Uterus (tissue), 4 donors: ENCODE results near the gene ESYT1. TPM values are rescaled to one million over a fixed set of nuclear protein-coding genes. Genes with fewer than 3 reads are reported as not detected.

ENCODE experiments used
- DNase-seq, 2 donors: peaks; one replicate each; pipeline ENCODE4 v3.0.0-alpha.2; 2019 to 2020
- H3K27ac ChIP-seq, 2 donors: fragments of 200-600 bp; sonication (generic); 1 replicate in 1 of 2; 2 replicates in 1 of 2; pipeline ENCODE4 v1.5.1; 2016 to 2018
- H3K27me3 ChIP-seq, 2 donors: fragments of 200-600 bp; sonication (generic); one replicate each; pipeline ENCODE4 v1.5.1; 2018 to 2019; ENCODE audit warnings: control low read depth in 1 of 2
- H3K36me3 ChIP-seq, 2 donors: fragments of 200-600 bp; sonication (generic); one replicate each; pipeline ENCODE4 v1.5.1; 2019; ENCODE audit warnings: control low read depth in 1 of 2
- H3K4me1 ChIP-seq, 2 donors: fragments of 200-600 bp; sonication (generic); one replicate each; pipeline ENCODE4 v1.5.1; 2018 to 2019; ENCODE audit warnings: control low read depth in 1 of 2
- H3K4me3 ChIP-seq, 2 donors: fragments of 200-600 bp; sonication (generic); 1 replicate in 1 of 2; 2 replicates in 1 of 2; pipeline ENCODE4 v1.5.1; 2018 to 2019; ENCODE audit warnings: mild to moderate bottlenecking in 1 of 2
- H3K9me3 ChIP-seq, 2 donors: fragments of 200-600 bp; sonication (generic); one replicate each; pipeline ENCODE4 v1.5.1; 2019; ENCODE audit warnings: control low read depth in 1 of 2
- POLR2A ChIP-seq, 2 donors: fragments of 450-650 bp; IDR thresholded peaks; one replicate each; pipeline ENCODE4 v1.6.1; 2016; ENCODE audit warnings: antibody characterized with exemption in 2 of 2, mild to moderate bottlenecking in 1 of 2, moderate library complexity in 1 of 2
- intact Hi-C: fragments of 100-400 bp; cut with DNase I; formaldehyde crosslinking; loops from one replicate; pipeline ENCODE4 v1.15.1; 2023; ENCODE audit warnings: low total_unique reads
- total RNA-seq, 4 donors: library from RNA; depleted of rRNA in 3 of 4; stranded (reverse); fragments of >200 nt in 3 of 4; gene quantifications; one replicate each; pipeline versions ENCODE4 v1.1.0 to v1.2.4, GENCODE V29; 2014 to 2023
- TF ChIP-seq, protein P1 (sequence below), 4 experiments: fragments of 200-600 bp in 2 of 4; fragments of 450-650 bp in 2 of 4; sonication (generic) in 2 of 4; IDR thresholded peaks; one replicate each; pipeline ENCODE4 v1.5.1; 2016 to 2019; ENCODE audit warnings: antibody characterized with exemption in 4 of 4, mild to moderate bottlenecking in 2 of 4, moderate library complexity in 1 of 4
- donor health status: DM: yes; HTN: yes; CAD: no.

The ESYT1 gene
- total RNA-seq, 4 donors from 2014 or later: 98.4 to 203 (median 134) TPM

DNA sequence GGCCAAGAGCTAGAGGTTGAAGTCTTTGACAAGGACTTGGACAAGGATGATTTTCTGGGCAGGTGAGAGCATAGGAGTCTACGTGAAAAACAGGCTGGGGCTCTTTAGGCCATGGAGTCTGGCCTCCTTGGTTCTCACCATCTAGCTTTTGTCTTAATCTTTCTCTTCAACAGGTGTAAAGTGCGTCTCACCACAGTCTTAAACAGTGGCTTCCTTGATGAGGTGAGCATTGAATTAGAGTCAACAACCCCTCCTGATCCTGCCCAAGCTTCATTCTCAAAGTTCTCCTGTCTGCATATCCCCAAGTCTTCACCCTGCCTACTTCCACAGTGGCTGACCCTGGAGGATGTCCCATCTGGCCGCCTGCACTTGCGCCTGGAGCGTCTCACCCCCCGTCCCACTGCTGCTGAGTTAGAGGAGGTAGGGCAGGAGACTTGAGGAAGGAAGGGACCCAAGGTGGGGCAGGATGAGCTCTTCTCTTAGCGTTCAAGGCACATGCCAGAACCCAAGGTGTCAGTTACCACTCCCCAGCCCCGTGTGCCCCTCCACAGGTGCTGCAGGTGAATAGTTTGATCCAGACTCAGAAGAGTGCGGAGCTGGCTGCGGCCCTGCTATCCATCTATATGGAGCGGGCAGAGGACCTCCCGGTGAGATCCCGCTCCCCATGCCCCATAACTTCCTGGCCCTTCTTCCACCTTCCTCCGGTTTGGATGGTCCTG, 9.9 kb downstream of the ESYT1 start:
- Histone ChIP-seq H3K9me3 (no peaks in the 10 kb centered on the region), H3K4me1 (no peaks in the 10 kb centered on the region), H3K4me3 (no peak overlapping the region), H3K27me3 (no peaks in the 10 kb centered on the region), H3K36me3 (no peaks in the 10 kb centered on the region), H3K27ac (no peak overlapping the region)
- no peak for DNase-seq
- TF ChIP-seq, protein P1, sequence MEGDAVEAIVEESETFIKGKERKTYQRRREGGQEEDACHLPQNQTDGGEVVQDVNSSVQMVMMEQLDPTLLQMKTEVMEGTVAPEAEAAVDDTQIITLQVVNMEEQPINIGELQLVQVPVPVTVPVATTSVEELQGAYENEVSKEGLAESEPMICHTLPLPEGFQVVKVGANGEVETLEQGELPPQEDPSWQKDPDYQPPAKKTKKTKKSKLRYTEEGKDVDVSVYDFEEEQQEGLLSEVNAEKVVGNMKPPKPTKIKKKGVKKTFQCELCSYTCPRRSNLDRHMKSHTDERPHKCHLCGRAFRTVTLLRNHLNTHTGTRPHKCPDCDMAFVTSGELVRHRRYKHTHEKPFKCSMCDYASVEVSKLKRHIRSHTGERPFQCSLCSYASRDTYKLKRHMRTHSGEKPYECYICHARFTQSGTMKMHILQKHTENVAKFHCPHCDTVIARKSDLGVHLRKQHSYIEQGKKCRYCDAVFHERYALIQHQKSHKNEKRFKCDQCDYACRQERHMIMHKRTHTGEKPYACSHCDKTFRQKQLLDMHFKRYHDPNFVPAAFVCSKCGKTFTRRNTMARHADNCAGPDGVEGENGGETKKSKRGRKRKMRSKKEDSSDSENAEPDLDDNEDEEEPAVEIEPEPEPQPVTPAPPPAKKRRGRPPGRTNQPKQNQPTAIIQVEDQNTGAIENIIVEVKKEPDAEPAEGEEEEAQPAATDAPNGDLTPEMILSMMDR (IDR thresholded peaks at IDR 0.05): no peak
- TF ChIP-seq POLR2A (IDR thresholded peaks at IDR 0.05): no peak
- intact Hi-C loops: no loop called here

DNA sequence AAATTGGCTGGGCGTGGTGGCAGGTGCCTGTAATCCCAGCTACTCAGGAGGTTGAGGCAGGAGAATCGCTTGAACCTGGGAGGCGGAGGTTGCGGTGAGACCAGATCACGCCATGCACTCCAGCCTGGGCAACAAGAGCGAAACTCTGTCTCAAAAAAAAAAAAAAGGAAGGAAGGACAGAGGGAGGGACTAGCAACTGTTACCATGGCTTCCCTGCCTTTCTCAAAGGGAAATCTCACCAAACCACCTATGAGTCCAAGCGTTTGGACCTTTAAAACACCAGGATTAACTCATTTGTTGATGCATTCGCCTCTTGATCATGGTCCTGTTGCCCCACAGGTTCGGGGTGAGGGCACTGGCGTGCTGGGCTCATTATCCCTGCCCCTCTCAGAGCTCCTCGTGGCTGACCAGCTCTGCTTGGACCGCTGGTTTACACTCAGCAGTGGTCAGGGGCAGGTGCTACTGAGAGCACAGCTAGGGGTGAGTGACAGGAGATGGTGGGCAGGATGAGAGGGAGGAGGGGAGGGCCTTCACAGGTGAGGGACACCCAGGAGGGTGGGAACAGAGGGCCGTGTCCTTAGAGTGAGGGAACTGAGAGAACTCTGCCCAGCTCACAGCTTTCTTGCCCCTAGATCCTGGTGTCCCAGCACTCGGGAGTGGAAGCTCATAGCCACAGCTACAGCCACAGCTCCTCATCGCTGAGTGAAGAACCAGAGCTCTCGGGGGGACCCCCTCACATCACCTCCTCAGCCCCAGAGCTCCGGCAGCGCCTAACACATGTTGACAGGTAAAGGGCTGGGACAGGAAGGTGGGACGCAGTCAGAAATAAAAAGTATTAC, 14.1 kb downstream of the ESYT1 start:
- H3K36me3 ChIP-seq: no peaks in the 10 kb centered on the region
- H3K27me3 ChIP-seq: no peaks in the 10 kb centered on the region
- H3K27ac ChIP-seq: no peak overlapping the region
- no peaks in the 10 kb centered on the region for H3K4me1 ChIP-seq
- H3K4me3 ChIP-seq: no peak overlapping the region
- TF ChIP-seq POLR2A (IDR thresholded peaks at IDR 0.05): no peak
- TF ChIP-seq, protein P1 (IDR thresholded peaks at IDR 0.05): no peak
- DNase-seq: no peak
- intact Hi-C loops: no loop called here
- H3K9me3 ChIP-seq: no peaks in the 10 kb centered on the region

DNA sequence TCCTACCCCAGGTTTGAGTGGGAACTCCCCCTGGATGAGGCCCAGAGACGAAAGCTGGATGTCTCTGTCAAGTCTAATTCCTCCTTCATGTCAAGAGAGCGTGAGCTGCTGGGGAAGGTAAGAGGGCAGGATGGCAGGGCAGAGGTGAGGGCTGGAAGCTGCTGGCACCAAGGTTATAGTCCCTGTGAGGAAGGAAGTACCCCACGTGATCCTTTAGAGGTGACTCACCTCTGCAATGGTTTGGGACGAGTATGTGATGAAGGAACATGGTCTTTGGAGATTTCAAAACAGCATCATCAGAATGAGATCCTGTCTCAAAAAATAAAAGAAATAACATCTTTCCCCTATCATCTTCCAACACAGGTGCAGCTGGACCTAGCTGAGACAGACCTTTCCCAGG, 15.2 kb downstream of the ESYT1 start:
- intact Hi-C loops: no loop called here
- Histone ChIP-seq H3K36me3 (no peaks in the 10 kb centered on the region), H3K27me3 (no peaks in the 10 kb centered on the region), H3K4me1 (no peaks in the 10 kb centered on the region), H3K27ac (peak overlapping the region; percentile 65 to 81), H3K4me3 (no peak overlapping the region), H3K9me3 (no peaks in the 10 kb centered on the region)
- no peak for TF ChIP-seq POLR2A (IDR thresholded peaks at IDR 0.05)
- TF ChIP-seq, protein P1 (IDR thresholded peaks at IDR 0.05): no peak
- no peak for DNase-seq

DNA sequence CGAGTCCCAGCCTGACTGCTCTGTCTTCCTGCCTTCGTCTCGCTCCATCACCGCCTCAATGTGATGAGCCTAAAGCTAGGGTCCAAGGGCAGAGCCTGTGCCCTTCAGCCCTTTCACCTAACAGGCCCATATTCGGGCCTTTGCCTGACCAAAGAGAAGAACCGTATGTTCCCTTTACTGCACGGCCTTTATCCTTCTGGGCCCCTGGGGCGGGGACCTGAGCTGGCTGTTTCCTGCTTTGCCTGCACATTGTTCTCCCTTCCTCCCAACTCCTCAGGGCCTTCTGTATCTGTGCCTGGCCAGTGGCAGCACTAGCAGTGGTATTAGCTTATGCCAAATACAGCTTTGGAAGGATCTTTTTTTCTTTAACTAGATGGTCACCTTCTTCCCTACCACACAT, 15.8 kb downstream of the ESYT1 start:
- Histone ChIP-seq H3K27me3 (no peaks in the 10 kb centered on the region), H3K36me3 (no peaks in the 10 kb centered on the region), H3K9me3 (no peaks in the 10 kb centered on the region), H3K27ac (peak overlapping the region; percentile 65 to 81), H3K4me3 (no peak overlapping the region), H3K4me1 (no peaks in the 10 kb centered on the region)
- DNase-seq: no peak
- TF ChIP-seq POLR2A (IDR thresholded peaks at IDR 0.05): no peak
- TF ChIP-seq, protein P1 (IDR thresholded peaks at IDR 0.05): no peak
- intact Hi-C loops: no loop called here

DNA sequence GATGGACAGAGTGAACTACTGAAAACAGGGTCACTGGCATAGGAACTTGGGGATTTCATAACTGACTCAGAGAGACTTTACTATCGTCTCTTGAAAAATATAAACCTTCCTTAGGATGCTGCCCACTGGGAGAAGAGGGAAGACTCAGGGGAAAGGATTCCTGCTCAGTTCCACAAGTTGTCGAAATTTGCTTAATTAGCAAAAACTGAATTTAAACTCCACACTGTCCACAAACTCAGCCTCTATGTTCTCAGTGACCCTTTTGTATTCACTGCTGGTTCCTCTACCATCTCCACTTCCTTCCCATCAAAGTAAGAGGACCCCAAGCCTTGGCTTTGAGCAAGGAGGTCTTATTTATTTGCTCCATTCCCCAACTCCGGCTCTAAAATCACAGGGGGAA, 17.1 kb downstream of the ESYT1 start:
- Histone ChIP-seq H3K27ac (peak overlapping the region in 1 of 2 donors; percentile 81), H3K4me3 (no peak overlapping the region), H3K4me1 (no peaks in the 10 kb centered on the region), H3K27me3 (no peaks in the 10 kb centered on the region), H3K36me3 (no peaks in the 10 kb centered on the region), H3K9me3 (no peaks in the 10 kb centered on the region)
- TF ChIP-seq, protein P1 (IDR thresholded peaks at IDR 0.05): no peak
- no peak for TF ChIP-seq POLR2A (IDR thresholded peaks at IDR 0.05)
- no peak for DNase-seq
- intact Hi-C loops: no loop called here
